Neural cell (in vitro differentiated cells): ENCODE data around the gene LGR5. TPM values are rescaled to one million over a fixed set of nuclear protein-coding genes. Genes with fewer than 3 reads are reported as not detected.

Source experiments
- H2AFZ ChIP-seq: fragments of 200-600, 300-800 bp; sonication (generic), shearing (Covaris generic); 2 replicates; pipeline ENCODE4 v1.6.0; 2014; ENCODE audit warnings: low read depth, mild to moderate bottlenecking, antibody characterized with exemption, low read length, moderate library complexity
- H3F3A ChIP-seq: fragments of 200-600 bp; shearing (Covaris generic); 2 replicates; pipeline ENCODE4 v1.6.1; 2016; ENCODE audit warnings: mild to moderate bottlenecking, moderate library complexity, mixed read lengths, antibody characterized with exemption, low read length; ENCODE audit not compliant: insufficient read depth, poor library complexity, severe bottlenecking
- H3K27ac ChIP-seq: fragments of 200-600, 300-800 bp; sonication (generic), shearing (Covaris generic); 2 replicates; pipeline ENCODE4 v1.5.1; 2014; ENCODE audit warnings: mild to moderate bottlenecking, low read length, moderate library complexity
- H3K27me3 ChIP-seq: fragments of 300-800, 200-600 bp; sonication (generic), shearing (Covaris generic); 2 replicates; pipeline ENCODE4 v1.6.0; 2014; ENCODE audit warnings: mild to moderate bottlenecking, low read depth, low read length, moderate library complexity; ENCODE audit not compliant: insufficient read depth
- H3K36me3 ChIP-seq: fragments of 300-800, 200-600 bp; sonication (generic), shearing (Covaris generic); 2 replicates; pipeline ENCODE4 v1.5.1; 2014; ENCODE audit warnings: mild to moderate bottlenecking, antibody characterized with exemption, low read length, moderate library complexity; ENCODE audit not compliant: insufficient read depth
- H3K4me2 ChIP-seq: fragments of 300-800, 200-600 bp; sonication (generic), shearing (Covaris generic); 2 replicates; pipeline ENCODE4 v1.6.0; 2014; ENCODE audit warnings: mild to moderate bottlenecking, low read length
- H3K4me3 ChIP-seq: fragments of 300-800, 200-600 bp; sonication (generic), shearing (Covaris generic); 2 replicates; pipeline ENCODE4 v1.5.1; 2014; ENCODE audit warnings: mild to moderate bottlenecking, low read length, moderate library complexity
- H3K79me2 ChIP-seq: fragments of 200-600 bp; shearing (Covaris generic); replicated peaks from 2 replicates; pipeline ENCODE4 v1.6.0; 2014; ENCODE audit warnings: mild to moderate bottlenecking, low read length, moderate library complexity; ENCODE audit not compliant: insufficient read depth
- H3K9ac ChIP-seq: fragments of 300-800, 200-600 bp; sonication (generic), shearing (Covaris generic); 2 replicates; pipeline ENCODE4 v1.6.1; 2016; ENCODE audit warnings: mild to moderate bottlenecking, low read length, mixed read lengths
- H3K9me2 ChIP-seq: fragments of 200-600 bp; shearing (Covaris generic); 2 replicates; pipeline ENCODE4 v1.6.1; 2016; ENCODE audit warnings: mild to moderate bottlenecking, low read length, mixed read lengths; ENCODE audit not compliant: insufficient read depth
- H3K9me3 ChIP-seq: fragments of 200-600, 300-800 bp; sonication (generic), shearing (Covaris generic); 2 replicates; pipeline ENCODE4 v1.6.1; 2016; ENCODE audit warnings: mild to moderate bottlenecking, mixed run types, low read length, moderate library complexity, mixed read lengths
- H4K20me1 ChIP-seq: fragments of 200-600 bp; shearing (Covaris generic); 2 replicates; pipeline ENCODE4 v1.6.1; 2016; ENCODE audit warnings: mild to moderate bottlenecking, mixed run types; ENCODE audit not compliant: insufficient read depth
- EP300 ChIP-seq: fragments of 450-650 bp; conservative IDR thresholded peaks from 2 replicates; pipeline ENCODE4 v1.6.1; 2014; ENCODE audit warnings: antibody characterized with exemption, mild to moderate bottlenecking, moderate library complexity; ENCODE audit not compliant: poor library complexity, severe bottlenecking
- EZH2 ChIP-seq: fragments of 200-600, 300-800 bp; shearing (Covaris generic), sonication (generic); IDR thresholded peaks from 2 replicates; pipeline ENCODE4 v1.6.1; 2014; ENCODE audit warnings: antibody characterized with exemption, low read length, borderline replicate concordance, mild to moderate bottlenecking; ENCODE audit not compliant: insufficient read depth, poor library complexity, severe bottlenecking
- MXI1 ChIP-seq: fragments of 450-650 bp; conservative IDR thresholded peaks from 2 replicates; pipeline ENCODE4 v1.6.1; 2014; ENCODE audit warnings: antibody characterized with exemption, mild to moderate bottlenecking; ENCODE audit not compliant: poor library complexity, severe bottlenecking
- POLR2AphosphoS5 ChIP-seq: IDR thresholded peaks from 2 replicates; pipeline ENCODE4 v1.6.1; 2012
- RAD21 ChIP-seq: fragments of 450-650 bp; conservative IDR thresholded peaks from 2 replicates; pipeline ENCODE4 v1.6.1; 2014; ENCODE audit warnings: antibody characterized with exemption, mild to moderate bottlenecking, moderate library complexity
- SMC3 ChIP-seq: fragments of 450-650 bp; conservative IDR thresholded peaks from 2 replicates; pipeline ENCODE4 v1.6.1; 2014; ENCODE audit warnings: antibody characterized with exemption, mild to moderate bottlenecking, moderate library complexity; ENCODE audit not compliant: poor library complexity
- TAF1 ChIP-seq: IDR thresholded peaks from 2 replicates; pipeline ENCODE4 v1.6.1; 2012; ENCODE audit warnings: low read depth
- polyA plus RNA-seq: library from polyadenylated mRNA; depleted of rRNA; stranded (reverse); fragments of >200 nt; gene quantifications from 2 replicates; pipeline ENCODE4 v1.2.3, GENCODE V29; 2014
- TF ChIP-seq, protein P1 (sequence below): fragments of 450-650 bp; IDR thresholded peaks from 2 replicates; pipeline ENCODE4 v1.5.1; 2014; ENCODE audit warnings: antibody characterized with exemption, mild to moderate bottlenecking, moderate library complexity; ENCODE audit not compliant: poor library complexity, severe bottlenecking
- TF ChIP-seq, protein P2 (sequence below): IDR thresholded peaks from 2 replicates; pipeline ENCODE4 v1.6.1; 2012; ENCODE audit warnings: borderline replicate concordance

LGR5 gene
- polyA plus RNA-seq, 1 donor from 2014 or later, result 0.16 TPM

DNA sequence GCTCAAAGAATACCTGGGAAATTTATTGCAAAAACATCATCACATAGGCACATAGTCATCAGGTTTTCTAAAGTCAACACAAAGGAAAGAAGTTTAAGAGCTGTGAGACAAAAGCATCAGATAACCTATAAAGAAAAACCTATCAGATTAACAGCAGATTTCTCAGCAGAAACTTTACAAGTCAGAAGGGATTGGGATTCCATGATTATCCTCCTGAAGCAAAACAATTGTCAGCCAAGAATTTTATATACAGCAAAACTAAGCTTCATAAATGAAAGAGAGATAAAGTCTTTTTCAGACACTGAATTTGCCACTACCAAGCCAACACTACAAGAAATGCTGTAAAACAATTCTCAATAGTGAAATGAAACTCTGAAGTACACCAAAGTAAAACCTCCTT lies 28.8 kb upstream of the LGR5 start:
- no peak overlapping the region for H3K4me2 ChIP-seq
- no peaks in the 10 kb centered on the region for H3K9me2 ChIP-seq
- H3K27me3 ChIP-seq, result no peaks in the 10 kb centered on the region
- no peak overlapping the region for H3K4me3 ChIP-seq
- H3K36me3 ChIP-seq, result no peaks in the 10 kb centered on the region
- no peak for TF ChIP-seq RAD21
- TF ChIP-seq, protein P1, sequence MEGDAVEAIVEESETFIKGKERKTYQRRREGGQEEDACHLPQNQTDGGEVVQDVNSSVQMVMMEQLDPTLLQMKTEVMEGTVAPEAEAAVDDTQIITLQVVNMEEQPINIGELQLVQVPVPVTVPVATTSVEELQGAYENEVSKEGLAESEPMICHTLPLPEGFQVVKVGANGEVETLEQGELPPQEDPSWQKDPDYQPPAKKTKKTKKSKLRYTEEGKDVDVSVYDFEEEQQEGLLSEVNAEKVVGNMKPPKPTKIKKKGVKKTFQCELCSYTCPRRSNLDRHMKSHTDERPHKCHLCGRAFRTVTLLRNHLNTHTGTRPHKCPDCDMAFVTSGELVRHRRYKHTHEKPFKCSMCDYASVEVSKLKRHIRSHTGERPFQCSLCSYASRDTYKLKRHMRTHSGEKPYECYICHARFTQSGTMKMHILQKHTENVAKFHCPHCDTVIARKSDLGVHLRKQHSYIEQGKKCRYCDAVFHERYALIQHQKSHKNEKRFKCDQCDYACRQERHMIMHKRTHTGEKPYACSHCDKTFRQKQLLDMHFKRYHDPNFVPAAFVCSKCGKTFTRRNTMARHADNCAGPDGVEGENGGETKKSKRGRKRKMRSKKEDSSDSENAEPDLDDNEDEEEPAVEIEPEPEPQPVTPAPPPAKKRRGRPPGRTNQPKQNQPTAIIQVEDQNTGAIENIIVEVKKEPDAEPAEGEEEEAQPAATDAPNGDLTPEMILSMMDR, result no peak
- TF ChIP-seq SMC3, result no peak
- H2AFZ ChIP-seq, result no peak overlapping the region
- H3K9ac ChIP-seq, result no peak overlapping the region
- H3K27ac ChIP-seq, result no peak overlapping the region
- no peaks in the 10 kb centered on the region for H3K79me2 ChIP-seq
- H4K20me1 ChIP-seq, result no peaks in the 10 kb centered on the region
- no peaks in the 10 kb centered on the region for H3F3A ChIP-seq
- H3K9me3 ChIP-seq, result no peaks in the 10 kb centered on the region

DNA sequence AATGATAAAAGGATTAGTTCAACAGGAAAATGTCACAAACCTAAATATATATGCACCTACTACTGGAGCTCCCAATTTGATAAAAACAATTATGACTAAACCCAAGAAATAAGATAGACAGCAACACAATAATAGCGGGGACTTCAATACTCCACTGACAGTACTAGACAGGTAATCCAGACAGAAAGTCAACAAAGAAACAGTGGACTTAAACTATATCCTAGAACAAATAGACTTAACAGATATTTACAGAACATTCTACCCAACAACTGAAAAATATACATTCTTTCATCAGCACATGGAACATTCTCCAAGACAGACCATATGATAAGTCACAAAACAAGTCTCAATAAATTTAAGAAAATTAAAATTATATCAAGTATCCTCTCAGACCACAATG lies 28.0 kb upstream of the LGR5 start:
- Histone ChIP-seq H2AFZ (no peak overlapping the region), H3F3A (no peaks in the 10 kb centered on the region), H3K27ac (no peak overlapping the region), H3K27me3 (no peaks in the 10 kb centered on the region), H4K20me1 (no peaks in the 10 kb centered on the region), H3K9me2 (no peaks in the 10 kb centered on the region), H3K4me3 (no peak overlapping the region), H3K9ac (no peak overlapping the region), H3K79me2 (no peaks in the 10 kb centered on the region), H3K4me2 (no peak overlapping the region), H3K9me3 (no peaks in the 10 kb centered on the region), H3K36me3 (no peaks in the 10 kb centered on the region)
- no peak for TF ChIP-seq EP300
- TF ChIP-seq EZH2, result no peak
- TF ChIP-seq MXI1, result no peak
- TF ChIP-seq RAD21, result no peak
- TF ChIP-seq SMC3, result no peak
- TF ChIP-seq TAF1, result no peak
- TF ChIP-seq, protein P1, result no peak
- no peak for TF ChIP-seq POLR2AphosphoS5
- TF ChIP-seq, protein P2, sequence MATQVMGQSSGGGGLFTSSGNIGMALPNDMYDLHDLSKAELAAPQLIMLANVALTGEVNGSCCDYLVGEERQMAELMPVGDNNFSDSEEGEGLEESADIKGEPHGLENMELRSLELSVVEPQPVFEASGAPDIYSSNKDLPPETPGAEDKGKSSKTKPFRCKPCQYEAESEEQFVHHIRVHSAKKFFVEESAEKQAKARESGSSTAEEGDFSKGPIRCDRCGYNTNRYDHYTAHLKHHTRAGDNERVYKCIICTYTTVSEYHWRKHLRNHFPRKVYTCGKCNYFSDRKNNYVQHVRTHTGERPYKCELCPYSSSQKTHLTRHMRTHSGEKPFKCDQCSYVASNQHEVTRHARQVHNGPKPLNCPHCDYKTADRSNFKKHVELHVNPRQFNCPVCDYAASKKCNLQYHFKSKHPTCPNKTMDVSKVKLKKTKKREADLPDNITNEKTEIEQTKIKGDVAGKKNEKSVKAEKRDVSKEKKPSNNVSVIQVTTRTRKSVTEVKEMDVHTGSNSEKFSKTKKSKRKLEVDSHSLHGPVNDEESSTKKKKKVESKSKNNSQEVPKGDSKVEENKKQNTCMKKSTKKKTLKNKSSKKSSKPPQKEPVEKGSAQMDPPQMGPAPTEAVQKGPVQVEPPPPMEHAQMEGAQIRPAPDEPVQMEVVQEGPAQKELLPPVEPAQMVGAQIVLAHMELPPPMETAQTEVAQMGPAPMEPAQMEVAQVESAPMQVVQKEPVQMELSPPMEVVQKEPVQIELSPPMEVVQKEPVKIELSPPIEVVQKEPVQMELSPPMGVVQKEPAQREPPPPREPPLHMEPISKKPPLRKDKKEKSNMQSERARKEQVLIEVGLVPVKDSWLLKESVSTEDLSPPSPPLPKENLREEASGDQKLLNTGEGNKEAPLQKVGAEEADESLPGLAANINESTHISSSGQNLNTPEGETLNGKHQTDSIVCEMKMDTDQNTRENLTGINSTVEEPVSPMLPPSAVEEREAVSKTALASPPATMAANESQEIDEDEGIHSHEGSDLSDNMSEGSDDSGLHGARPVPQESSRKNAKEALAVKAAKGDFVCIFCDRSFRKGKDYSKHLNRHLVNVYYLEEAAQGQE, result no peak
